Epithelial cell of proximal tubule (primary cell): ENCODE results near the gene FGF6. TPM values are rescaled to one million over a fixed set of nuclear protein-coding genes. Genes with fewer than 3 reads are reported as not detected.

Experiments used
- DNase-seq: peaks from one replicate; pipeline ENCODE4 v3.0.0-alpha.2; 2011; ENCODE audit warnings: low read depth
- H3K4me3 ChIP-seq: 2 replicates; pipeline ENCODE4 v1.5.1; 2011; ENCODE audit warnings: low read depth, mild to moderate bottlenecking, low read length
- CTCF ChIP-seq: conservative IDR thresholded peaks from 2 replicates; pipeline ENCODE4 v1.5.1; 2012; ENCODE audit warnings: low read depth, mild to moderate bottlenecking, low read length
- total RNA-seq: library from RNA; depleted of rRNA; stranded (reverse); fragments of >200 nt; gene quantifications from 2 replicates; pipeline ENCODE4 v1.2.3, GENCODE V29; 2015

Gene FGF6
- total RNA-seq, 1 donor from 2014 or later = not detected

- TF ChIP-seq CTCF = no peak
- H3K4me3 ChIP-seq = no peak overlapping the region
- DNase-seq = no peak
Measured at GRCh38 chr12:4454315-4454860, 8.8 kb upstream of the FGF6 start.

GRCh38 chr12:4451694-4452093, 6.1 kb upstream of the FGF6 start:
- no peak for TF ChIP-seq CTCF
- no peak for DNase-seq
- no peak overlapping the region for H3K4me3 ChIP-seq

- no peak for TF ChIP-seq CTCF
- no peak for DNase-seq
- no peak overlapping the region for H3K4me3 ChIP-seq
Measured at GRCh38 chr12:4450551-4451112, 5.0 kb upstream of the FGF6 start.

- no peak for TF ChIP-seq CTCF
- DNase-seq = no peak
- no peak overlapping the region for H3K4me3 ChIP-seq
Measured at GRCh38 chr12:4449851-4450221, 4.2 kb upstream of the FGF6 start.

- DNase-seq = no peak
- H3K4me3 ChIP-seq = no peak overlapping the region
- no peak for TF ChIP-seq CTCF
Measured at GRCh38 chr12:4448943-4449850, 3.6 kb upstream of the FGF6 start.

GRCh38 chr12:4448371-4448940, 2.8 kb upstream of the FGF6 start:
- TF ChIP-seq CTCF = no peak
- no peak for DNase-seq
- H3K4me3 ChIP-seq = no peak overlapping the region
